ENCODE results near the gene TULP4.
"Not testable (repeated sequence)": the region's sequence is repeated elsewhere in the genome, so short reads cannot be mapped to it uniquely, and the experiment has no call there.

Gene TULP4

GRCh38 chr6:158472447-158472846 lies 160.2 kb downstream of the TULP4 start:
- POLR2A ChIA-PET: no interaction called here
- CTCF ChIA-PET: interaction anchor here (1.2 kb wide), 1 partner anchor 258 kb away, joined by 3 read pairs; no protein-coding TSS in a partner anchor
- no peak for DNase-seq (ENCODE audit: low read depth, low spot score)
- H3K4me3 ChIP-seq (ENCODE audit: low read depth, low read length): no peak overlapping the region
- no peak for TF ChIP-seq CTCF (IDR thresholded peaks at IDR 0.05; ENCODE audit: insufficient read depth, low read length, missing control alignments)

GRCh38 chr6:158474961-158475343 lies 162.7 kb downstream of the TULP4 start:
- TF ChIP-seq CTCF (IDR thresholded peaks at IDR 0.05; ENCODE audit: insufficient read depth, low read length, missing control alignments): no peak
- ChIA-PET CTCF (interaction anchor here (1.2 to 1.6 kb wide), 4 partner anchors 13 to 254 kb away, joined by 3 to 10 read pairs (median 4); no protein-coding TSS in a partner anchor), POLR2A (interaction anchor here (1.4 kb wide), 2 partner anchors 12 to 237 kb away, joined by 3 to 4 read pairs; no protein-coding TSS in a partner anchor)
- DNase-seq (ENCODE audit: low read depth, low spot score): no peak
- no peak overlapping the region; the same call in 1 of the 2 replicates for H3K4me3 ChIP-seq (ENCODE audit: low read depth, low read length)

- H3K4me3 ChIP-seq (ENCODE audit: low read depth, low read length): no peak overlapping the region
- CTCF ChIA-PET: interaction anchor here (1.2 to 1.4 kb wide), 3 partner anchors 12 to 255 kb away, joined by 3 to 10 read pairs (median 3); no protein-coding TSS in a partner anchor
- DNase-seq (ENCODE audit: low read depth, low spot score): peak; percentile 65
- TF ChIP-seq CTCF (IDR thresholded peaks at IDR 0.05; ENCODE audit: insufficient read depth, low read length, missing control alignments): no peak
- POLR2A ChIA-PET: interaction anchor here (1.4 kb wide), 2 partner anchors 12 to 238 kb away, joined by 3 to 4 read pairs; no protein-coding TSS in a partner anchor
These were observed 163.4 kb downstream of the TULP4 start for GRCh38 chr6:158475344-158476302.

- TF ChIP-seq CTCF (IDR thresholded peaks at IDR 0.05; ENCODE audit: insufficient read depth, low read length, missing control alignments): no peak
- ChIA-PET POLR2A (no interaction called here), CTCF (interaction anchor here (1.2 kb wide), 1 partner anchor 256 kb away, joined by 4 read pairs; no protein-coding TSS in a partner anchor)
- DNase-seq (ENCODE audit: low read depth, low spot score): no peak
- H3K4me3 ChIP-seq (ENCODE audit: low read depth, low read length): no peak overlapping the region
These were observed 164.1 kb downstream of the TULP4 start for GRCh38 chr6:158476389-158476788.

- DNase-seq (ENCODE audit: low read depth, low spot score); POLR2A ChIA-PET; H3K4me3 ChIP-seq (ENCODE audit: low read depth, low read length): not testable (repeated sequence)
- CTCF ChIA-PET: interaction anchor here (1.2 kb wide), 1 partner anchor 263 kb away, joined by 3 read pairs; no protein-coding TSS in a partner anchor
These were observed 165.5 kb downstream of the TULP4 start for GRCh38 chr6:158477722-158478121.

- ChIA-PET POLR2A (no interaction called here), CTCF (interaction anchor here (0.7 to 2.5 kb wide), 5 partner anchors 11 to 260 kb away, joined by 3 to 10 read pairs (median 3); no protein-coding TSS in a partner anchor)
- H3K4me3 ChIP-seq (ENCODE audit: low read depth, low read length): no peak overlapping the region
- DNase-seq (ENCODE audit: low read depth, low spot score): no peak
- TF ChIP-seq CTCF (IDR thresholded peaks at IDR 0.05; ENCODE audit: insufficient read depth, low read length, missing control alignments): no peak
These were observed 168.7 kb downstream of the TULP4 start for GRCh38 chr6:158480989-158481388.

All from AG04449 (cell line).